Globus pallidus (tissue), 1 donor: Measurements from ENCODE around the gene DCANP1.

Experiments
- DNase-seq: peaks from one replicate; pipeline ENCODE4 v3.0.0-alpha.2; 2015; ENCODE audit warnings: low spot score

DCANP1 gene

GRCh38 chr5:135480511-135480910, 33.4 kb upstream of the DCANP1 start:
- no peak for DNase-seq

- DNase-seq: no peak
Observed at GRCh38 chr5:135478938-135479337, 31.8 kb upstream of the DCANP1 start.

GRCh38 chr5:135477613-135478066, 30.5 kb upstream of the DCANP1 start:
- no peak for DNase-seq

GRCh38 chr5:135476615-135477581, 29.8 kb upstream of the DCANP1 start:
- DNase-seq: no peak

- DNase-seq: no peak
Observed at GRCh38 chr5:135473956-135474670, 27.0 kb upstream of the DCANP1 start.

GRCh38 chr5:135472141-135472540, 25.0 kb upstream of the DCANP1 start:
- no peak for DNase-seq

GRCh38 chr5:135471726-135472125, 24.6 kb upstream of the DCANP1 start:
- no peak for DNase-seq

- DNase-seq: no peak
Observed at GRCh38 chr5:135469911-135470310, 22.8 kb upstream of the DCANP1 start.

GRCh38 chr5:135468541-135468940, 21.4 kb upstream of the DCANP1 start:
- DNase-seq: no peak

GRCh38 chr5:135467871-135468485, 20.8 kb upstream of the DCANP1 start:
- DNase-seq: no peak

GRCh38 chr5:135467051-135467625, 20.0 kb upstream of the DCANP1 start:
- DNase-seq: no peak

GRCh38 chr5:135466178-135467050, 19.3 kb upstream of the DCANP1 start:
- no peak for DNase-seq

GRCh38 chr5:135465391-135466122, 18.4 kb upstream of the DCANP1 start:
- DNase-seq: no peak

- DNase-seq: no peak
Observed at GRCh38 chr5:135462304-135462703, 15.2 kb upstream of the DCANP1 start.

- DNase-seq: no peak
Observed at GRCh38 chr5:135461481-135462151, 14.5 kb upstream of the DCANP1 start.

- no peak for DNase-seq
Observed at GRCh38 chr5:135460246-135461033, 13.3 kb upstream of the DCANP1 start.

GRCh38 chr5:135458921-135459331, 11.8 kb upstream of the DCANP1 start:
- DNase-seq: no peak

GRCh38 chr5:135458356-135458755, 11.2 kb upstream of the DCANP1 start:
- DNase-seq: no peak

- DNase-seq: no peak
Observed at GRCh38 chr5:135457424-135458071, 10.4 kb upstream of the DCANP1 start.
